ENCODE results near the gene AMH.
"Not testable (repeated sequence)": the region's sequence is repeated elsewhere in the genome, so short reads cannot be mapped to it uniquely, and the experiment has no call there.

AMH gene

DNA sequence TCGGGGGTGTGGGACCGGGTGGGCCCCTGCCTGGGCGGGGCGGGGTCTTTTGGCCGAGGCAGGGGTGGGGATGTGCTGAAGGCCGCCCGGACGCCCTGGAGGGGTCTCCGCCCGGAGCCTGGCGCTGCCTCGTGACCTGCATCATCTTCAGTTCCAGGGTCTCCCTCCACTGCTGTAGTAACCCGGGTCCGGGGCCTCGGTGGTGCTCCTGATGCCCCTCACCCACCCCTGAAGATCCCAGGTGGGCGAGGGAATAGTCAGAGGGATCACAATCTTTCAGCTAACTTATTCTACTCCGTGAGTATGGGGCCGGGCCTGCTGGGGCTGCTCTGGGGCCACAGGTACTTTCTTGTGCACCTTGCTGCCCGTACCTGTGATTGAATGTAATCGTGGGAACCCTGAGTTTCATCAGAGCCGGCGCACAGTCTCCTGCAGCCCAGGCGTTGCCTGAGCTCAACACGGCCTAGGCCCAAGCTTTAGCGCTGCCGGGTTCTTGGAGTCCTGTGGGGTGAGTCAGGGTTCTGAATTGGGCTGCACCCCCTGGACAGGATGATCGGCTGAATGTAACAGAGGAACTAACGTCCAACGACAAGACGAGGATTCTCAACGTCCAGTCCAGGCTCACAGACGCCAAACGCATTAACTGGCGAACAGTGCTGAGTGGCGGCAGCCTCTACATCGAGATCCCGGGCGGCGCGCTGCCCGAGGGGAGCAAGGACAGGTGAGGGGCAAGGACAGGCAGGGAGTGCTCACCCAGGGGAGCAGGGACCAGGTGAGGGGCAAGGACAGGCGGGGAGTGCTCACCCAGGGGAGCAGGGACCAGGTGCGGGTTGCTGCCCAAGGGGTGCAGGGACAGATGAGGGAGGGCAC lies 22.3 kb downstream of the AMH start:
- DNase-seq: no peak

DNA sequence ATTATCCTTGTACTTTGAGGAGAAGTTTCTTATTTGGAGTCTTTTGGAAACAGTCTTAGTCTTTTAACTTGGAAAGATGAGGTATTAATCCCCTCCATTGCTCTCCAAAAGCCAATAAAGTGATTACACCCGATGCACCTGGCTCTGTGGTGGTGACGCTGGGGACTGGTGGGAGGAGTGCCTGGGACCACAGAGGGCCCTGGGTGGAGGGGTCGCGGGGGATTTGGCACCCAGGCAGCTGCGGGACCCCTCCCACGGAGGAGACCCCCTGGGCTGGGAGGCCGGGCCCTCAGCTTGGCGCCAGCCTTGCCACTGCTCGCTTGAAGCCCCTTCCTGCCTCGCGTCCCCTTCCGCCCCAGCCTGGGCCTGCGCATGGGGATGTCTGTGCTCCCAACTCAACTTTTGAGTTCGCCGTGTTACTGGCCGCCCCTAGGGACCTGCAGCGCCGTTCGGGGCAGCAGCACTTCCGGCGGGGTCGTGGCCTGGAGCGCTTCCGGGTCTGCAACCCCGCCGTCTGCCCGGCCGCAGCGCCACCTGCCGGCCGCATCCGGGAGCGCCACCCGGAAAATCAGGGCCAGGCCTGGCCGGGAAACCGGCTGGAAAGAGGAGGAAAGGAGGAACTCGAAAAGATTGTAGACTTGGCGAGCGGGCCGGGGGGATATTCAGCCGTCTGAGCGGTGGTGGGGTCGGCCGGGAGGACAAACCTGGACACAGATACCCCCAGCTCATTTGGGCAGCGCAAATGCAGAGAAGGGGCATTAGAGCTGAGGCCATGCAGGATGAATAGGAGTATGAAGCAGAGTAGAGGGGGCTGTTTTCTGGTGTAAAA lies 24.4 kb downstream of the AMH start:
- DNase-seq: peak; percentile 46 to 67 (median 54)

DNA sequence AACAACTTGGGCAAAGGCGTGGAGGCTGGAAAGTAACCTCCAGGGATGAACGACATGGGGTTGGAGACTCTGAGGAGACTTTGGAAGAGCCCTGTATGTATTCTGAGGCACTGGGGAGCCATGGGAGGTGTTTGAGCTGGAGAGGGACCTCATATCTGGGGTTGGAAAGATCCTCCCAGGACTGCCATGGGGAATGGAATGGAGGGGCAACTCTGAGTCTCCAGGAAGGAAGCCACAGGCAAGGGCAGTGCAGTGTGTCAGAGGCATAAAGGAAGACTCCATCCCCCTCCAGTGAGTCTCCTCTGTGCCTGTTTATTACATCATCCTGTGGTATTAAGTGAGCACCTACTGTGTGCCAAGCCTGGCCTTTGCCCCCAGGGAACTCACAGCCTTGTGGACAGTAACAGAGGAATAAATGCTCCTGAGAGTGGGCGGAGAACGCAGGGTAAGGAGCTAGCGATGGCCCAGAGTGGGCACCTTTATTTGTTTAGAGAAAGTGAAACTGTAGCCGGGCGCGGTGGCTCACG lies 25.1 kb downstream of the AMH start:
- no peak for DNase-seq

DNA sequence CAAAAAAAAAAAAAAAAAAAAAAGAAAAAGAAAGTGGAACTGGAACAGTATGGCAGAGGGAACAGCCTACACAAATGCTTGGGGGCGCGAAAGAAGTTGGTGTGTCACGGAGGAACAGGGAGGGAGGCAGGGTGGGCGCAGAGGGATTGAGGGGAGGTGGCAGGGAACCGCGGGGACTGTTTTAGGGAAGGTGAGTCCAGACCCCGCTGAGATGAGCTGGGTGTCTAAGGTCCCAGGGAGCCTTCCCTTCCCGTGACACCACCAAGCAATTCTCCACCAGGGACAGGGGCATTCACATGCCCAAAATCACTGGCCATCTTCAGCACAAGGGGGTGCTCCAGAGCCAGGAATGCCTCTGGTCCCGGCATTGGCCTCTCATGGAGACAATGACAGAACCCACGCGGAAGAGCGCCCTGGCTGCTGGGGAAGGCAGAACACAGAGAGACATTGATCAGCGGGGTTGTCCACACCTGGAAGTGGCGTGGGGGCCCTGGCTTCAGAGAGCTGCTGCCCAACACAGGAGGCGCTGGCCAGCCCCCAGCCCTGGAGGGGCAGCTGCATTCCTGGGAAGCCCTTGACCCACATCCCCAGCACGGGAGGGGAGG lies 25.9 kb downstream of the AMH start:
- peak in 1 of 4 experiments; percentile 51 for DNase-seq

- no peak for DNase-seq
Observed at GRCh38 chr19:2275588-2276428, 26.7 kb downstream of the AMH start.

DNA sequence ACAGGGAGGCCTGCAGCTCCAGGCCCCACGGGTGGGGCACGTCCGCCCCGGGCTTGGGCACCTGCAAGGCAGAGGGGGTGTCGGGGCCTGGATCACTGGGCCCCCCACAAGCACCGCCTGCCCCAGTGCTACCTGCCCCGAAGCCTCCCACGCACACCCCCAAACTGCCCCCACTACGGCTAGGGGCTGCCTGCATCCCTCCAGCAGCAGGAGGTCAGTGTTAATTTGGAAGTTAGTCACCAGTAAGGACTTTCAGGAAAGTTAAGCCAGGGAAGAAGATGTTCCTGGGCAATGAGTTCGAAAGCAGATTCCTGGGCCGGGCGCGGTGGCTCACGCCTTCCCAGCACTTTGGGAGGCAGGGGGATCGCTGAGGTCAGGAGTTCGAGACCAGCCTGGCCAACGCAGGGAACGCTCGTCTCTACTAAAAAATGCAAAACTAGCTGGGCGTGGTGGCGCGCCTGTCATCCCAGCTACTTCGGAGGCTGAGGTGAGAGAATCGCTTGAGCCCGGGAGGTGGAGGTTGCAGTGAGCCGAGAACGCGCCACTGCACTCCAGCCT lies 27.4 kb downstream of the AMH start:
- DNase-seq: no peak

DNA sequence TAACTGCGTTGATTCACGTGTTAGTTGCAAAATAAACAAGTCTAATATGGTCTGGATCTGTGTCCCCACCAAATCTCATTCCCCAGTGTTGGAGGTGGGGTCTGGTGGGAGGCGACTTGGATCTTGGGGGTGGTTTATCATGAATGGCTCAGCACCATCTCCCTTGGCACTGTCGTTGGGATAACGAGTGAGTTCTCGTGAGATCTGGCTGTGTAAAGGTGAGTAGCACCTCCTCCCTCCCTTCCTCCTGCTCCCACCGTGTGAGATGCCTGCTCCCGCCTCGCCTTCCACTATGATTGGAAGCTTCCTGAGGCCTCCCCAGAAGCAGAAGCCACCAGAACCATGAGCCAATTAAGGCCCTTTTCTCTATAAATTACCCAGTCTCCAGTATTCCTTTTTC lies 28.0 kb downstream of the AMH start:
- DNase-seq: no peak

DNA sequence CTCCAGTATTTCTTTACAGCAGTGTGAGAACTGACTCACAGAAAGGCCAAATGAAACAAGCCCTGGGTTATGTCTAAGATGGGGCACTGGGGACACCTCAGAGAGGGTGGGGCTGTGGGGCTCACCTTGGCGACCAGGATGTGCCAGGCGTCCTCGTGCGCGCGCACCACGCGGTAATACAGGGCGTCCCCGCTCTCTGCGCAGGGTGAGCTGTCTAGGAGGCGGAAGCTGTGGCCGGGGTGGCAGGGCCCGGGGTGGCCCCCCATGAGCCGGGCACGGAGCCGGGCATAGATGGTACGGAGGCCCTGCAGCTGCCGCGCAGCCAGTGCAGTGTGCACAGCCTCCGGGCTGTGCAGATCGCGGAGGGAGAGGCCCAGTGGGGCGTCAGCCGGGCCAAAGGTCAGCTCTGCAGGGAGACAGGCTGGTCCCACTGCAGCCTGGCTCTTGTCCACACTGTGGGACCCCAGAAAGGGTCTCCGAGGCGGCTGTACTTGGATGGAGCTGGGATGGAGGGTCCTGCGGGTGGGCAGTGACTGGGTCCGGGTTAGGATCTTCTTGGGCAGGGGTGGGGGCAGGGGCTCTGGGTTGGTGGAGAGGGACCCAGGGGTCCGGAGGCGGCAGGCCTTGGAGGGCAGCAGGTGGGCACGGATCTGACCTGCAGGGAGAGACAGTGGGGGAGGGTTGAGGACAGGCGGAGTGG lies 29.5 kb downstream of the AMH start:
- DNase-seq: no peak

GRCh38 chr19:2280633-2281264 lies 31.6 kb downstream of the AMH start:
- no peak for DNase-seq

GRCh38 chr19:2281265-2282061 lies 32.3 kb downstream of the AMH start:
- DNase-seq: not testable (repeated sequence)

DNA sequence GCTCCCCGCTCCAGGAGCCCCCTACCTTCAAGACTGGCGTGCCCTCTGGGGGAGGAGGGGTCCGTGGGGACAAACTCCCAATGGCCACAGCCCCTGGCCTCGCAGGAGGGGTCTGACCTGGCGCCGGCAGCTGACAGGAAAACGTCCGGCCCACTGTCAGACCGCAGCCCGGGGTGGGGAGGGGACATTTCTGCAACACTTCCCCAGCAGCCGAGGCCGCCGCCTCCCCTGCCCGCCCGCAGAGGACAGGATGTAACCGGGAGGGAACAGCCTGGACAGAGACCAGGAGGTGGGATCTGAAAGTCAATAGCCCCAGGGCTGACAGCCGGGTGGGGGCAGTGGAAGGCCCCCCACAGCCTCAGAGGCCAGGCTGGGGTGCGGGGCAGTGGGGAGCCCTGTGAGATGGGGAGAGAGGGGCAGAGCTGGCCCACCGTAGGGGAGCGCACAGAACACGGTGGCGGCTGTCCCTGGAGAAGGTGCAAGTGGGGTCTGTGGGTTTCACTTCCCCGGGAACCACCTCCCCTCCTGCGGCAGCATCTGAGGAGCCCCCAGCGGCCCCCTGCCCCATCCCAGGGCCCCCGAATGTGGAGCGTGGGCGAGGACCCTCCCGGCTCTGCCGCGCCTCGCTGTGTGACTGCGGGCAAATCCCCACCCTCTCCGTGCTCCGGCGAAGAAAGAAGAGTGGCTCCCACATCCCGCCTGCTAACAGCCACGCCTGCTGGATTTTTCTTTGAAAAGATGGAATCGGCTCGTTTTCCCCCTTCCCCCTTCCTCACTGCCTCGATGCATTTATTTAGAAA lies 33.1 kb downstream of the AMH start, which contains the start of gene PEAK3:
TSS of gene PEAK3 (minus strand) at position 114 of the 800 bp plus-strand sequence. CDS start 1,244 bp downstream, outside the sequence.
- no peak for DNase-seq

- DNase-seq: no peak
Observed at GRCh38 chr19:2282862-2283237, 33.7 kb downstream of the AMH start.

- DNase-seq: no peak
Observed at GRCh38 chr19:2283835-2284507, 34.8 kb downstream of the AMH start.

- DNase-seq: no peak
Observed at GRCh38 chr19:2286402-2287140, 37.4 kb downstream of the AMH start.

DNA sequence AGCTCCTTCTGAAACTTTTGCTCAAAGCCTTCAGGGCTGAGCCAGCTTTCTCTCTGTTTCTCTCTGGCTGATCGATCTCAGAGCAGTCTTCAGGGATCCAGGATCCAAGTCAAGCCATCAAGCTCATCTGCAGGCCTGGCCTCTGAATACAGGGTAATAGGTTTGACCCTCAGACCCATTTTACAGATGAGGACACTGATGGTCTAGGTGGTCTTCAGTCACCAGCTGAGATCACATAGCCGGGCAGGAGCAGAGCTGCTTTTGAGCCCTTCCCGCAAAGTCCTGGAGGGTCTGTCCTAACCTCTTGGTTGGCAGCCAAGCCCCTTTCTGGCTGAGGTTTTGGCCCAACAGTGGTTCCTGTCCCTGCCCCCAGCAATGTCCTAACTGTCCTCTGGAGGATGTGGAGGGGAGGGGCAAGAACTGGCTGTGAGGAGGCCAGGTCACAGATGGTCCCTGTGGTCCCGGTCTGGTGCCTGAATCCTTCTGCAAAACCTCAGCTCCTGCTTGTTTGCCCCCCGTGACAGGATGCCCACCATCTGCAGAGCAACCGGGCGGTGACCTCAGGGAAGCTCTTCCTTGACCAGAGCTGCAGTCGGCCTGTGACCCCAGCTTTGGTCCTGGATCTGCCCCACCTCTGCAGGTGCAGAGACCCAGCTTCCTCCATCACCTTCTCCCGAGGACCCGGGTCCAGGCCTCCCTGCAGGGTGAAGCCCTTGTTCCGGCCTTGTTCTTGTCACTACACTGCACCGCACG lies 38.6 kb downstream of the AMH start:
- no peak for DNase-seq

- DNase-seq: no peak
Observed at GRCh38 chr19:2288338-2288817, 39.3 kb downstream of the AMH start.

Data from activated naive CD4-positive, alpha-beta T cell (primary cell).